GM18511 (cell line): ENCODE measurements around the gene LGALS1.
"Not testable (repeated sequence)": the region's sequence is repeated elsewhere in the genome, so short reads cannot be mapped to it uniquely, and the experiment has no call there.

Experiments used
- ATAC-seq: cut with Tn5 transposase; IDR thresholded peaks from one replicate; pipeline ENCODE4 v1.9.1; 2021; ENCODE audit warnings: mild to moderate bottlenecking, moderate library complexity; ENCODE audit not compliant: unreplicated experiment

The LGALS1 gene

DNA sequence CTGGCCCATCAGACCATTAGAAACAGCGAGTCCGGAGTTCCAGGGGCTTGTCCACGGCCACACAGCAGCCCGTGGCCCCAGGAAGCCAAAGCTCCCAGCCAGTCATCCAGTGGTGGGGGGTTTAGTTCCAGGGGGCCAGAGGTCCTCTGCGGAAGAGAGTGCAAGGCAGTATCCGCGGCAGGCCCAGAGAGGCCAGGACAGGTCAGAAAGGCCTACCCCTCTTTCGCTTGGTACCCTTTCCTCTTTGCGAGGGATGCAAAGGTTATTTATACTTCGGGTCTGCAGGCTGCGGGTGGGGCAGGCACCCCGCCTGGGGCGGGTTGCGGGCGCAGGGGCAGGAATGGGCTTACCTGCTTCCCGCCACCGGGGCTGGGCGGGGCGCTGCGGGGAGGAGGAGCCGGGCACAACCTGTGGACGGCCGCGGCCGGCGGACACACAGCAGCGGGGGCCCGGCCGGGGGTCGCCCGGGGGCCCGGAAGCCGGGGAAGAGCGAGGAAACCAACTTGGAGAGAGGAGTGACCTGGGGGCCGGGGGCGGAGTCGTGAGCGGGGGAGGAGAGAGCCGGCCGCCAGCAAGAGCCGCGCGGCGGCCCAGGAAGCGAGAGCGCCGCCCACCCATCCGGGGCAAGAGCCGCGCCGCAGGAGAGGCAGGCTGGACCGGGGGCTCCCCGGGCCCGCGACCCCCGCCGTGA is 36.2 kb upstream of the LGALS1 start, which contains the start of gene SH3BP1:
Gene SH3BP1, plus strand, starts transcription at position 600 of the 691 bp plus-strand sequence. CDS start 119 bp downstream, outside the sequence.
- no peak for ATAC-seq

DNA sequence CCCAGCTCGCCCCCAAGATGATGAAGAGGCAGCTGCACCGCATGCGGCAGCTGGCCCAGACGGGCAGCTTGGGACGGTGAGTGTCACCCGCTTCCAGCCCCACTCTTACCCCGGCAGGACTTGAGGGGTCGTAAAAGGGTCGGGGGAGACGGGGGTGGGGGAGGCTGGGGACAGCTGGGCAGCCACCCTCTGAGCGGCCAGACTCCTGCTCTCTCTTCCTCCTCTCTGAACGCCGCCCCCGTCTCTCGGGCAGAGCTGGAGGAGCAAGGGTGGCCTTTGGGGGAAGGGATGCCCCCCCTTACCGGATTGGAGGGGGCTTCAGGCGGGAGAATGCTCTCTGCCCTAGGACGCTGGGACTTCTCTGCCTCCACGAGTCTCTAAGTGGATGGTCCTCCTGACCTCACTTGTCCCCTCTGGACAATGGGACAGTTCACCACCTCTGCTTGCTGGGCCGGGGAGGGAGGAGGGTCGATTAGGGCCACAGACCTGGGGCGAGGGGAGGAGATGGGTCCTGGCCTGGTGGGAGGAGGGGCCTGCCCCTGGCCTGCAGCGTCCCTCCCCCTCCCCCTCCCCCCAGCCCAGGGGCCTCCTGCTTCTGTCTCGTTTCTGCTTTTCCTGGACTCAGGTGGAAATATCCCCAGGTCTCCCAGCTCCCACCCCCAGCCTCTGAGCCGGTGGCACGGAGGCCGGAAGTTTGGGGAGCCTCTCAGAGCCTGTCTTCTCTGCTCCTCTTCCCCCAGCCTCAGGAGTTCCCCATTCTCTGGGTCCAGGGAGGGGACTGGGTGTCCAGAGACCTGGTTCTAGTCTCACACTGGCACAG is 35.5 kb upstream of the LGALS1 start:
- ATAC-seq, result no peak

DNA sequence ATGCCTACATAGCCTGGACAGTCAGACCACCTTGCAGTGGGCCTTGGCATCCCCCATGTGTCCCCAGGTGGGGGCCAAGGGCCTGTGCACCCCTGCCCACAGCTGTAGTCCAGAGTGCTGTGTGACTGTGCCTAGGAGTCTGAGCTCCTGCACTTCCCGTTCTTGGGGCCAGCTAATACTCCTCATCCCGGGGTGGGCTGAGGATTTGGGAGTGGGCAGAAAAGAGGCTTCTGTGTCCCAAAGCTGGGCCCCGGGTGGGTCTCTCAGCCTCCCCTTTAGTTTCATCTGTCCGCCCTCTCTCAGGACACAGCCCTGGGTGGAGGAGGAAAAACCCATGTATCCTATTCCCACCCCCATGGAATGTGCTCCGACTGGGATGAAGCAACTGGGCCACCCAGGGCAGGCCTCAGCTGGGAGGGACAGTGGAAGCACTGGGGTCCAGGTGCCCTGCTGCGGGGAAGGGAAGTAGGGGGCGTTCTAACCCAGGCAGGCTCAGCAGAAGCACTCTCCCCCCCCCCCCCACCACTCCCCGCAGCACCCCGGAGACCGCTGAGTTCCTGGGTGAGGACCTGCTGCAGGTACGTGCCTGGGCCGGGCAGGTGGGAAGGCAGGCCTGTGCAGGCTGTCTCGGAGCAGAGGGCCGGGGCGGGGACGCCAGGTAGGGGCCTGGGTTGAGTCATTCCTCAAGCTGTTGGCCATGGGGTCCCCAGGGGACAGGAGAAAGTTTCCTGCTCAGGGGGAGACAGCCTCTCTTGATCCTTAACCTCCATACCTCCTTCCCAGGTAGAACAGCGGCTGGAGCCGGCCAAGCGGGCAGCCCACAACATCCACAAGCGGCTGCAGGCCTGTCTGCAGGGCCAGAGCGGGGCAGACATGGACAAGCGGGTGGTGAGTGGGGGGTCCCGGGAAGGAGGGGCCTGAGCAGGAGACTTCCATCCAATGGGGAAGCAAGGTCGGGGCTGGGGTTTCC is 34.6 kb upstream of the LGALS1 start:
- ATAC-seq, result no peak

DNA sequence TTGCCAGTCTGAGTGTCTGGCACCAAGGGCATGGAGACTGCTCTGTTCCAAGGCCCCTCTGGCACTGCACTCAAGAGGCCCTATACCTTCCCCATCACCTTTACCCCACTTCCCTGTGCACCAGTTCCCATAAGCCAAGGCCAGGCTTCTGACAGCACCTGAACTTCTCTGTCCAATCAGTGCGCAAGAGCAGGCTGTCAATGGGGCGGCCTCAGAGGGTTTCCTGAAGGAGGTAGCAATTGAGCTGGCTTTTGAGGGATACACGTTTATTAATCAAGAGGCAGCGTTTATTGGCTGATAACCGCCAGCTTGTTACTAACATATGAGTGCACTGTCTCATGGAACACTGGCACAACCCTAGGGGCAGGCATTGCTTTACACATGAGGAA is 33.9 kb upstream of the LGALS1 start:
- ATAC-seq, result no peak

DNA sequence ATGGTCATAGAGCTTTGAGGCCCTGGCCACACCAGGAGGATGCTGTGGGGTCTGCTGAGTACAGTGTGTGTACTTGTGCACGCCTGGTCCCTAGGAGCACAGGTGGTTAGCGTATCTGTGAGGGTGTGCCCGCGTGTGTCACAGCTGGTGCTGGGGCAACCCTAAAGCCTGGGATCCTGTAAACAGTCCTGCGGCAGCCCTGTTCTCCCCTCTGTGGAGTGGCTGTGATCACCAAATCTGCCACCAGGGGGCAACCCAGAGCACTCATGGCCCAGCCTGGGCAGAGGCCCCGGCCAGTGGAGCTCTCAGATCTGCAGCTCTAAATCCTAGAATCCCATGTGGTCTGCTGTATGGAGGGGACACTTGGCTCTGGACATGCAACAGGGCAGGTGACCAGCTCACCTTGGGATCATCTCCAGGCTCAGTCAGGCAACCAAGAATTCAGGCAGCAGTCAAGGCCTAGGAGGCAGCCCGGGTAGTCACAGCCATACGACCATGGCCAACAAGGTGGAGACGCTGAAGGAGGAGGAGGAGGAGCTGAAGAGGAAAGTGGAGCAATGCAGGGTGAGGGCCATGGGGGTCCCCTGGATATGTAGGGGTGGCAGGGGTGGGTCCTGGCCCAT is 32.1 kb upstream of the LGALS1 start:
- no peak for ATAC-seq

DNA sequence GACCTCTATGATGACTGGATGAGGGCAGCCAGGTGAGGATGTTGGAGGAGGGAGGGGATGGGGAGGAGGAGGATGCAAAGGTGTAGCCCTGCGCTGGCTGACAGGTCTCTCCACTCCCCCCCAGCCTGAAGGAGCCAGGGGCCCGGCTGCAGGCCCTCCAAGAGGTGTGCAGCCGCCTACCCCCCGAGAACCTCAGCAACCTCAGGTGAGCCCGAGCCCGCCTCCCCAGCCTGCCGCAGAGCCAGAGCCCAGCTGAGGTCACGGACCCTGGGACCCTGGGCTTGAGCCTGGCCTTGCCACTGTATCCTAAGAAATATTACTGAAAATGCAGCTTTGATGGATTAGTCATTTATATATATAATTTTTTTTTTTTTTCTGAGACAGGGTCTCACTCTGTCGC is 28.1 kb upstream of the LGALS1 start:
- no peak for ATAC-seq

DNA sequence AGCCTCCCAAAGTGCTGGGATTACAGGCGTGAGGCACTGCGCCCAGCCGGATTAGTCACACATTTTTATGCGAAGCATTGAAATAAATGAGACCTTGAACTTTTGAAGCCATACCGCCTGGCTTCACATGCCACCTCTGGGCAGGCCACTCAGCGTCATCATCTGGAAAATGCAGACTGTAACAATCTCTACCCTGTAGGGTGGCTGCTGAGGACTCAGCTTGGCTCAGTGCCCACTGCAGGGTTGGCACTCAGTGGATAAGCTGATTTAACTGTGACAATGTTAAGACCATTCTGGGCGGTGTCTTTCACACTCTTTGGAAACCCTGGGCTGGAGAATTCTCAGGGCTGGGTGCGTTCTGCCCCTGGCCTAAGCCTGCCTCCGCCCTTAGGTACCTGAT is 27.5 kb upstream of the LGALS1 start:
- ATAC-seq, result no peak

DNA sequence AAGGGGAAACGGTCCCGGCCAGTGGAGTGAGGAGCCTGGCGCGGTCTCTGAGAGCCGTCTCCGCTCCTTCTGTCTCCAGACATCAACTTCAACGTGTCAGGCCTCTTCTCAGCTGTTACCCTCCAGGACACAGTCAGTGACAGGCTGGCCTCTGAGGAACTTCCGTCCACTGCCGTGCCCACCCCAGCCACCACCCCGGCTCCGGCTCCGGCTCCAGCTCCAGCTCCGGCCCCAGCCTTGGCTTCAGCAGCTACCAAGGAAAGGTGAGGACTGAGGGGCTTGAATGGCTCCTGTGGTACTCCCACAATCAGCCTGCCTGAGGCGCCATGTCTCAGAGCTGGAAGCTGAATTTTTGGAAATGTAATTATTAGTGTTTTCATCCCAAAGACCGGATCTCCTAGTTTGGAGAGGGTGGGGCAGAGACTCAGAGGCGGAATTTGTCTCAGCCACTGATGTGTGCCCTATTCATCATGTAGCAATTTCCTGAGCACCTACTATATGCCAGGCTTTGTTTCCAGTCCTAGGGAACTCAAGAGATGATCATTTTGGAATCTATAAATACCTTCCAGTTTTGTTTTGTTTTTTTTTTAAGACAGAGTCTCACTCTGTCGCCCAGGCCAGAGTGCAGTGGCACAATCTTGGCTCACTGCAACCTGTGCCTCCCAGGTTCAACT is 24.8 kb upstream of the LGALS1 start:
- ATAC-seq, result no peak

DNA sequence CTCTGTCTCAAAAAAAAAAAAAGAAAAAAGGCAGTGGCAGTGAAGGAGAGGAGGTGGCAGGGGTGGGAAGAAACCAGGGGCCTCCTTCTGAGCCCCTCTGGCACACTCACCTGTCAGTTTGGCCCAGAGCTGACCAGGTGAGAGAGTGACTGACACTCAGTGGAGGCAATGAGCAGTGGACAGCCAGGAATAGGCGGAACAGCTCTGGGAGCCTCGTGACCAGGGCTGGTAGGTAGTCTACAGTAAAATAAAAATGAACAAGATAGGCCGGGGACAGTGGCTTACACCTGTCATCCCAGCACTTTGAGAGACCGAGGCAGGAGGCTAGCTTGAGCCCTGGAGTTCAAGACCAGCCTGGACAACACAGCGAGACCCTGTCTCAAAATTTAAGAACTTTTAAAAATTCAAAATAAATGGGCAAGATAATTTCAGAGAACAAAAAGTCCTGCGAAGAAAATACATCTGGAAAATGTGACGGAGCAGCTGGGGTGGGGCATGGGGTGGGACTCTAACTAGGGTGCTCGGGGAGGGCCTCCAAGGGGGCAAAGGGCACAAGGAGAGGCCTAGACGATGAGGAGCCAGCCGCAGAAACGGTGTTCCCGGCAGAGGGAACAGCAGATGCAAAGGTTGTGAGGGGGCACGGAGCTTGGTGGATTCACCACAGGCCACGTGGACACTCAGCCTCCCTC is 20.7 kb upstream of the LGALS1 start:
- ATAC-seq, result no peak

DNA sequence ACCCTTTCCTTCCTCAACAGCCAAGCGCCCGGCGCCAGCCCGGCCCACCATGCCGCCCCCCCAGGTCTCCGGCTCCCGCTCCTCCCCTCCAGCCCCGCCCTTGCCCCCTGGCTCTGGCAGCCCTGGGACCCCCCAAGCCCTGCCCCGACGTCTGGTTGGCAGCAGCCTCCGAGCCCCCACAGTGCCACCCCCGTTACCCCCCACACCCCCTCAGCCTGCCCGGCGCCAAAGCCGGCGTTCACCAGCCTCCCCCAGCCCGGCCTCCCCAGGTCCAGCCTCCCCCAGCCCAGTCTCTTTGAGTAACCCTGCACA is 20.2 kb upstream of the LGALS1 start:
- ATAC-seq, result no peak

DNA sequence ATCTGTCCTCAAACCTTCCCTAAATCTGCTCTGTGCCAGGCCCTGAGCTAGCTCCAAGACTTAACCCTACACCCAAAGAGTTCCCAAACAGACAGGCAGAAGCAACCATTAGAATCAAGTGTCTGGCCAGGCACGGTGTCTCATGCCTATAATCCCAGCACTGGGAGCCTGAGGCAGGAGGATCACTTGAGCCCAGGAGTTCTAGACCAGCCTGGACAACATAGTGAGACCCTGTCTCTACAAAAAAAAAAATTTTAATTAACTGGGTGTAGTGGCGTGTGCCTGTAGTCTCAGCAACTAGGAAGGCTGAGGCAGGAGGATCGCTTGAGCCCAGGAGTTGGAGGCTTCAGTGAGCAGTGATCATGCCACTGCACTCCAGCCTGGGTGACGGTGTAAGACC is 18.9 kb upstream of the LGALS1 start:
- not testable (repeated sequence) for ATAC-seq

DNA sequence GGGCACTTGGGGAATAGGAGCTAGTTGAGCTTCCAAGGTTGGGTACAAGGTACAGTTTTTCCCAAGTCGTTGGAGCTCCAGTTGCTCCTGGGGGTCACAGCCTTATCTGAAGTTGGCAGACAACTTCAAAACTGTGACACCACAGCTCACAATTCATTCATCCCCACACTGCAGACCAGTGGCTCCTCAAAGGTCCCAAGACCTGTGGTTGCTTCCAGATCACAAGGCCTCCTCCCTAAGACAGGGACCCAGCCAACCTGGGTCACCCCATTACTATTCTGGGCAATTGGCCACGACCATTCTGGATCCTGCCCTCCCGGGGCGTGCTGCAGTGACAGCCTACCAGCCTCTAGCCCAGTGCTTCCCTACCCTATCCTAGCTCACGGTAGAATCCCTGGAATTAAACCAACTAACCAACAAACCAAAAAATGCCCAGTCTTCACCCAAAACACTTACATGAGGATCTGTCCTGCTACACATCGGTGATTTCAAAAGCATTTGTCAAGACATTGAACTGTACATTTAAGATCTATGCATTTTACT is 17.8 kb upstream of the LGALS1 start:
- ATAC-seq, result no peak

DNA sequence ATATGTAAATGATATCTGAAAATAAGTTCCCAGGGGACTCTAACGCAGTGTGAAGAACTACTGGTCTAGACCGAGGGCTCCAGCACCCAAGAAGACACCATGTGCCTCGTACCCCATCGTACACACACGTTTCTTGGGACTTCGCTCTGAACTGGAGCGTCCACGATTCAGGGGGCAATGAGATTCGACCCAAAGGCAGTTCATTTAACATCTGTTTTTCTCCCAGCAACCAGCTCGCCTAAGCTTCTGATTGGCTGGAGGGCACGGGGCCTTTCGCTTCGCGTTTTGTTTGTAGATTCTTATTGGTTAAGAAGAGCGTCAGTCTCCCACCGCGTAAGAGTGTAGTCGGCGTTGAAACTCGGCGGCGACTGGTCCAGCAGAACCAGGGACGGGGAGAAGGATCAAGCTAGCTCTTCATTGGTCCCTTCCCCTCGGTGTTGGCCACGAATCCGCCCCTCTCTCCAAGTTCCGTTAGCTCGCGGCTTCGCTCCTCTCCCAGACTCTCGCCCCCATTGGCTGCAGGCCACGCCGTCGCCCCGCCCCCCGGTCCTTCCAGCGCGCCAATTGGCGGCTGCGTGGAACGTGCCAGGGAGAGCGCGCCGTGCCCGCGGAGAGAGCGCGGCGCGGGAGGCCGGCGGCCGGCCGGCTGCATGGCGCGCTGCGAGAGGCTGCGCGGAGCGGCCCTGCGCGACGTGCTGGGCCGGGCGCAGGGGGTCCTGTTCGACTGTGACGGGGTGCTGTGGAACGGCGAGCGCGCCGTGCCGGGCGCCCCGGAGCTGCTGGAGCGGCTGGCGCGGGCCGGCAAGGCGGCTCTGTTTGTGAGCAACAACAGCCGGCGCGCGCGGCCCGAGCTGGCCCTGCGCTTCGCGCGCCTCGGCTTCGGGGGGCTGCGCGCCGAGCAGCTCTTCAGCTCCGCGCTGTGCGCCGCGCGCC is 17.0 kb upstream of the LGALS1 start, which contains the start of gene PDXP:
Gene PDXP, plus strand, starts transcription at position 591 of the 933 bp plus-strand sequence. Its CDS starts 60 bp downstream, at position 651.
- ATAC-seq, result peak; percentile 89

DNA sequence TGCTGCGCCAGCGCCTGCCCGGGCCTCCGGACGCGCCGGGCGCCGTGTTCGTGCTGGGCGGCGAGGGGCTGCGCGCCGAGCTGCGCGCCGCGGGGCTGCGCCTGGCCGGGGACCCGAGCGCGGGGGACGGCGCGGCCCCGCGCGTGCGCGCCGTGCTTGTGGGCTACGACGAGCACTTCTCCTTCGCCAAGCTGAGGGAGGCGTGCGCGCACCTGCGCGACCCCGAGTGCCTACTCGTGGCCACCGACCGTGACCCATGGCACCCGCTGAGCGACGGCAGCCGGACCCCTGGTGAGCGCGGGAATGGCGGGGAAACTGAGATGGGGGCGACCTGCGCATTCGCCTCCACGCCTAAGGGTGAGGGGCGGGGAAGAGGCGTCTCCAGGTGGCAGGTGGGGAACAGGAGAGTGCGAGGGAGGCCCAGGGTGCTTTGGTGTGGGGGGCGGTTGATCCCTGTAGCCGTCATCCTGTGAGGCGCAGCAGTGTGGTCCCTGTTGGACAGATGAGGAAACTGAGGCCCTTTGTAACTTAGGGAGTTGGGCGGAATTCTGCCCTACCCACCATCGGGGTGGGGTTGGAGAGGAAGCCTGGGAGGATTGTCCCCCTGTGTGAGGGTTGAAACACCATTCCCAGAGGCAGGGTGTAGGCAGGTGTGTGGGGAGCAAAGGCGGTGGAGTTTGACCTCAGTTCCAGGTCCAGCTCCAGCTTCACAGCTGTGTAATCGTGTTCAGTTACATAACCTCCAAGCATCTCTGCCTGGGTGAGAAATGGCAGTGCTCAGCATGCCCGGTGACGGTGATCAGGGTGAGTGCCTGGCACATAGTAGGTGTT is 16.2 kb upstream of the LGALS1 start:
- ATAC-seq, result peak; percentile 10

DNA sequence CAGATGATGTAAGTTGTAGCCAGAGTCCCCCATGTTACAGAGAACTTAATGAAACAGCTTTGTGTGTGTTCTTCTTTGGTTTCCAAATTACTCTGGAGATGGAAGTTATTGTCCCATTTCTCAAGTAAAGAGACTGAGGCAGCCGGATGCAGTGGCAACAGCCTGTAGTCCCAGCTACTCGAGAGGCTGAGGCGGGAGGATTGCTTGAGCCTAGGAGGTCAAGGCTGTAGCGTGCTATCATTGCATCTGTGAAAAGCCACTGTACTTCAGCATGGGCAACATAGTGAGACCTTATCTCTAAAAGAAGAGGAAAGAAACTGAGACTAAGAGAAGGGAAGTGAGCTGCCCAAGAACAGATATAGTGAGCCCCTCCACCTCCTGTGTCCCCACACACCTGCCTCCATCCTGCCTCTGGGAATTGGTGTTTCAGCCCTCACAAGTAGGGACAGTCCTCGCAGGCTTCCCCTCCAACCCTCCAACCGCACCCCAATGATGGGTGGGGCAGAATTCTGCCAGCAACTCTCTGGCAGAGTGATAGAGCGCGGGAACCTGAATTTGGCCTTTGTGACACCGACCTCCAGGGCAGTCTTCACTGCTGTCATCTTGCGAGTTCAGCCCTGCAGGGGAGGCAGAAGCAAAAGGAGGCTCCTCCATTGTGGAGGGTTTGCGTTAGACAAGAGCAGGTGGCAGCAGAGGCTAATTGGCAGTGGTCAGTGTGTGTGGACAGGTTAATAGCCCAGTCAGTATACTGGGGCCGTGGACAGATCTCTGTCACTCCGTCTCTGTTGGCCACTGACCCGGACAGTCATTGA is 15.3 kb upstream of the LGALS1 start:
- no peak for ATAC-seq

DNA sequence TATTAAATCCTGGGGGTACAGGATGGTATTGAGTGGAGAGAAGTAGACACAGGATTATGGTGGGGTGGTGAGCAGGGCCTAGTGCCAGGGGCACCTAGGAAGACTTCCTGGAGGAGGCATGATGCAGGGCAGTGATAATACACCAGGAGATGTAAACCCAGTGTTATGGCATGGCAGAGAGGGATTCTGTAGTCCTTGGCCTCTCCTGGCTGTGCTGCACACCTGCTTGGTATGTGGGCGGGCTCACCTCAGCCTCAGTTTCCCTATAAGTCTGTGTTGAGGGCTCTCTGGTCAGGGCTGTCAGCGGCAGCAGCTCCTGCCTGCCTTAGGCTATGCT is 14.8 kb upstream of the LGALS1 start:
- ATAC-seq, result no peak
